Measurements from ENCODE around the gene FOXP1.

Gene FOXP1

DNA sequence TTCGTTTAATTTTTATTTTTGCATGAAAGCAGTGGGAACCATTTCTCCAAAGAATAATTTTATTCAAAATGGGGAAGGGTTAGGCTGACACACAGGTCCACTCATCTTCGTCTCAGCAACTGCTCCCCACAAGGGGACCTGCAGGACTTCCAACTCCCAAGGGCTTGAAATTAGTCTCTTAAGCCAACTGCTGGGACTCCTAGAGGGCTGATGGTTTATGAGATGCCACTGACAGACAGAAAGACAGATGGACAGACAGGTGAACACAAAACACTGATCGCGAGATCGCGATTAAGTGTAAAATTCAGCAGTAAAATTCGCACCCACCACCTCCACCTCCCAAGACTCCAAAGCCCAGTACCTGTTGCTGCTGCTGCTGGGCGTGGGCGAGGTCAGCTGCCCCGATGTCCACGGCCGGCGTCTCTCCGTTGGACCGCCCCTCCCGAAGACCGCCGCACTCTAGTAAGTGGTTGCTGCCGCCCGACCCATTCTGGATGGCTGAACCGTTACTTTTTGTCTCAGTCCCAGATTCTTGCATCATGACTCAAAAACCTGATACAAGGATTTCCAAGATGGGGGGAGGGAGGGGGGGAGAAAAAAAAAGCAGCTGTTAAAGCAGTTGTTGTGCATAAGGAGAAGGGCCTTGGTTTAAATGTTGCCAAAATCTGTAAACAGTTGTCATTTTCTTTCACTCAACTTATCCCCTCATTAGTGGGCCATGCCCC, 385.5 kb downstream of the FOXP1 start:
- DNase-seq = no peak

- no peak for DNase-seq
Measured at GRCh38 chr3:71195492-71195891, 388.0 kb downstream of the FOXP1 start.

DNA sequence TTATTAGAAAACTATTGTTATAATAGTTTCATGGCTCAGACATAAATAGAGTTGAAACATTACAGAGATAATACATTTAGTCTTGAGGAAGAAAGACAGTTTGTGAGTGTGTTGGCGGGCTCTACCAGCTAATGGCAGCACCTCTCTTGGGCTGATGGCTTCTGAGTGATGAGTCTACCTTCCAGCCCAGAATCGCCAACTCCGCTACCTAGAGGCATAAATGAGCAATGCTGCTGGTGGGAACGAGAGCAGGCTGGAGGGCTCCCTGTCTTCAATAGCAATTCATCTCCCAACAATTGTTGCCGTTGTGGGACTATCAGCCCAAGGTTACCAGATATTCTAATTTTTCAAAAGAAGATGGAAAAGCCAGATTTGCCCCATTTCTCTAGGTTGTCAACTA, 388.7 kb downstream of the FOXP1 start:
- DNase-seq = no peak

DNA sequence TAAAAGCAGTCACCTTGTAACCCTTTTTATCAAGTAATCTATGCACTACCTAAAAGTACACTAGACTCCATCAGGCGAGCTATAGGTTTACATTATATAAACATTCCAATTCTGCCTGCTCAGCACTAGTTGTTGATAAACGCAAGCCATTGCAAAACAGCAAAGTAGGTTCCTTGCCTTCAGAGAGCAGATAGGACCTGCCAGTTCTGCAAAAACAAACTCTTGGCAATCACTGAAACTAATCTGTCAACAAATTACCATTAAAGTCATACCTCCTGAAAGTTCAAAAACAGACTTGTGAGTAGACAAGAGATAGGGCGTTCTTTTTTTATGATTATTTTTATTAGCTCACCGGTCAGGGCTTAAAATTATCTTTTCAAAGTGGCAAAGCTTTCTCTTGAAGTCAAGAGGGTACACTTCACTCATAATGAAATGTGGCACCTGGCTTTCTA, 392.5 kb downstream of the FOXP1 start:
- no peak for DNase-seq

DNA sequence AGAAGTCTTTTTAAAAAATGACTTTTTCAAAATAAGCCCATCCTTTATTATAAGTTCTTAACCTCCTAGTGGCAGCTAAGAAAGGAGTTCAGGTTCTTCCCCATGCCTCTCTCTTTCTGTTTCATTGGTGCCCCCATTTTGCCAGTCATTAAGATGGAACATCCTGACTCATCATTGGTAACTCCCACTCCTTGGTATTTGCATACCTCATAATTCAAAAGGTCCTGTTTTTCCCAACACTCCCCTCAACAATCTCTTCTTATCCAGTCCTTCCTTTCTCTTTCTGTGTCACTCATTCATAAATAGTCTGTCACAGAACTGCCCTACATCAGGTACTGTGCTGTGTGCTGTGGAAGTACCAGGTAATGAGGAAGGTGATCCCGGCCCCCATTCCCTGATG, 394.0 kb downstream of the FOXP1 start:
- DNase-seq = no peak

- no peak for DNase-seq
Measured at GRCh38 chr3:71187715-71188114, 395.8 kb downstream of the FOXP1 start.

- no peak for DNase-seq
Measured at GRCh38 chr3:71186801-71187200, 396.7 kb downstream of the FOXP1 start.

- DNase-seq = no peak
Measured at GRCh38 chr3:71185733-71186455, 397.6 kb downstream of the FOXP1 start.

DNA sequence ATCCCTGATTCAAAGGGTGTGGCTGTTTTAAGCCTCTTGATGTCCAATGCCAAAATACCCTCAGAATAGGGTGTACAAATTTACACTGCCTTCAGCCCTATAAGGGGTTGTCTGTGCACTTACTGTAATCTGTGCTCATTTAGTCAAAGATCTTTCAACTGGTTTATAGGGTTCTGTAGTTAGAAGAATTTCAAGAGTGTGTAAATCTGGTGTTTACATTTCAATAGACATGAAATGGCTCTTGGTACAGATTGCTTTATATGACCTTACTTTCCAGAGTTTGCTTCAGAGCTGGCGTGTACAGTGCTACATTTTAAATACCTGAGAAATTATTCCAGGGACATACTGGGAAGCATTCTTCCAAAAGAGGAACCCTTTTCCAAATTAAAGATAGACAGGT, 399.3 kb downstream of the FOXP1 start:
- DNase-seq = no peak

DNA sequence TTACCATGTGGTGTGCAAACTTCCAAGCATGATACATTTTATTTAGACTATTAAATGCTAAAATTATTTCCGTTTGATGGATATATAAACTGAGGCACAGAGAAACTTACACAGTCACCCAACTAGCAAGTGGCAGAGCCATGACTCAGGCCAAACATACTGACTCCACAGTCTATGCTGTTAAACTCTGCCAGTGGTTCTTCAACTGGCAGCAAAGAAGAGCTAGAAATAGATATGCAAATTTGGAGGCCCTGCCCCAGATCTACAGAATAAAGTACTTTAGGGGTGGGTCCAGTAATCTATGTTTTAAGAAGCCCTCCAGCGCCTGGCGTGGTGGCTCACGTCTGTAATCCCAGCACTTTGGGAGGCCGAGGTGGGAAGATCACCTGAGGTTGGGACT, 400.0 kb downstream of the FOXP1 start:
- no peak for DNase-seq

GRCh38 chr3:71180524-71180923, 403.0 kb downstream of the FOXP1 start:
- DNase-seq = no peak

DNA sequence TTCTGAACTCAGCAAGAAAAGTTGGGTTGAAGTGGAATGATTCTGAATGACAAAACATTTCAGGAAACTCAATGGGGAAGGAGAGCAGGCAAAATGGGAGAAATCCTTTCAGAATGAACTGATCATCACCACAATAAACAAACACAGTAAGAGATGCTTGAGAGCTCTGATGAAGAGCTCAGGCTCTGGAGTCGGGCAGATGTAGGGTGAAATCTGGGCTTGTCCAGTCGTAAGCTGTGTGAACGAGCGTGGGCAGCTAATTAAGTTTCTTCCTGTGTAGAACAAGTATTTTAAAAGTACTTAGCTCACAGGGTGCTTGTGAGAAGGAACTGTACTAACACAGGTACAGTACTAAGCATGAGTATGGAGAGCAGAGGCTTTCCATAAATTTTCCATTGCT, 406.2 kb downstream of the FOXP1 start:
- no peak for DNase-seq

DNA sequence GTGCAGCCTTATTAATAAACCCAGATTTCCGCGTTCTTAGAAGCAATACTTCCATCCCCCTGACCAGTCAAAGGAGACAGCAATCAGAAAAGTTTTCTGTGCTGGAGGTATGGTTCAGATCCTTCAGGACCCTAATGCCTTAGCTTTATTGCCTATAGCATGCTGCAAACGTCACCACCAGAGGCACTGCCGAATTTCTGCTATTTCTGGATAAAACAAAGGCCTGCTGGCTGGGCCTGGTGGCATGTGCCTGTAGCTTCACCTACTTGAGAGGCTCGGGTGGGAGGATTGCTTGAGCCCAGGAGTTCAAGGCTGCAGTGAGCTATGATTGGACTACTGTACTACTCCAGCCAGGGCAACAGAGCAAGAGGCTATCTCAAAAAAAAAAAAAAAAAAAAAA, 407.2 kb downstream of the FOXP1 start:
- DNase-seq = no peak

DNA sequence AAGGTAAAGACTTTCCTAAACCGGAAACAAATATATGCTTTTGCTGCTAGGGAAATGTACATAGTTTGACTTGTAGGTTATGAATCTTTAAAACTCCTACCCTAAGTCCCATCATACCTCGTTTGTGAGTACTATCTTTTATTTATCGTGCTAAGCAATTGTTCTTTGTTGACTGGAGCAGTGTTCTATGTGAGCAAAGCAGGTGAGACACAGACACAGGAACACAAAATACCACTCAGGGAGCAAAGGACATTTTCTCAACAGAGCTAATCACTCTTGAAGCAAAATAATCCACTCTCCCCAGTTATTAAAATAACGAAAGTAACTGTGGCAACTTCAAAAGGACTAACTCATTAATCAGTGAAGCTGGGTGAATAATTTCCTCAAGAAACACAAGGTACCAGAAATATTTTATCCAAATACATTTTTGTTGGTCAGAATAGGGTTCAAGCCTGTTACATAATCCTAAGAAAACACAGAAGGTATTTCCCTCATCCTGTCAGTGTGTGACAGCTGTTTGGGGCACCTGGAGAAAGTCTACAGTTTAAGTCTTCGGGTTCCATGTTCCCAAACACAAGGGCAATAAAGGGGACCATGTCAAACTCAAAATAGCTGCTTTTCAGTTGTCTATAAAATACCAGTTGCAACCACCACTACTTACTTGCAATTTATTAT, 407.7 kb downstream of the FOXP1 start:
- no peak for DNase-seq

- DNase-seq = no peak
Measured at GRCh38 chr3:71172951-71173350, 410.6 kb downstream of the FOXP1 start.

DNA sequence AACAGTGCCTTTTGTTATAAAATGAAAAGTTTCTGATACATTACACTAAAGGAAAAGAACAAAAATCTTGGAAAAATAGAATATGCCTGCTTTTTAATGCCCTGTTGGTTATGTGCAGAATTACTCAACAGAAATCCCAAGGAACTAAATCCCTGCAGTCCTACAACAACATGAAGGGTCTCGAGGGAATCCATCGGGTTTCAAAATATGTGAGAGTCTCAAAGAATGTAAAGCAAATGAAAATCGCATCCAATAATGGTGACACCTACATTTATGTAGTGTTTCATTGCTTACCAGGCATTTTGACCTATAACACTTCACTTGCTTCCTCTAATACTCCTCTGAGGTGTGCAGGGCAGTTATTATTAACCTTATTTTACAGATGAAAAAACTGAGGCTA, 411.3 kb downstream of the FOXP1 start:
- DNase-seq = no peak

DNA sequence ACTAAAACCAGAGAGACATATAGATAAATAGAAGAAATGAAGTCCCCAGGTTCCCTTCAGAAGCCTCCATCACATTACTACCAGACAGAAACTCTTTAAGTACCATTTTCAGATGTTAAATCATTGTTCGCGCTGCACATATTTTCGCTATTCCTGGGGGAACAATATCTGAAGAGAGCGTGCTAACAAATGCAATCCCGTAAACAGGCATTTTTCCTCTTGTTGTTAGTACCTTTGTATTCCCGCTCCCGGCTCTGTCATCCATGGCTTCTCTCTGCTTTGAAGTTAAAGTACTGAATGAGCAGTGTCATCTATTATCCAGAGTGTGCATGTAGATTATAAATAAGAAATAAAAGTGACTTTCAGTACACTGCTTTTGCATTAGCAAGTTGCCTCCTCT, 412.3 kb downstream of the FOXP1 start:
- DNase-seq = no peak

- no peak for DNase-seq
Measured at GRCh38 chr3:71168880-71169411, 414.6 kb downstream of the FOXP1 start.

DNA sequence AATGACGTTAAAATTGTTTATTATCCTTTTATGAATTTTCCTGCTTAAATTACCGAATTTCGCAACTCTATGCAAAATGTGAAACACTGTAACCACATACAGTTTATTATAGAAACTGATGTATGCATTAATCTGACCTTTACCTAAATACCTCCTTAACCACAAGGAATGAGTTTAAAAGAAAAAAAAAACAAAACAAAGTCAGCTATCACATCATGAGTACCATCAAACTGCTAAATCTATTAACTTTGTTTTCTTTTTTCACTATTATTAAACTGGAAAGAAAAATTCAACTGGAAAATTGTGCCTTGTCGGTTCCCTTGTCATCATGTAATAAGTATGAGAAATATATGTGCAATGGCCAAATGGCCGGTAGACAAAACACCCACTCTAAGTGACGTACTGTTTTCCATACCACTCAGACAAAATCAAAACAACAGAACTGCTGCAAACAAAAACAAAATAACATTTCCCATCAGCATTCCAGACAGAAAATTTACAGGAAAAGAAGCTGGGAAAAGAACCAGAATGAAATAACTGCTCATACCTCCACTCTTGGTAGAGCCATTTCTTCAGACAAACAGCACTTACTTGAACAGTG, 415.3 kb downstream of the FOXP1 start:
- no peak for DNase-seq

DNA sequence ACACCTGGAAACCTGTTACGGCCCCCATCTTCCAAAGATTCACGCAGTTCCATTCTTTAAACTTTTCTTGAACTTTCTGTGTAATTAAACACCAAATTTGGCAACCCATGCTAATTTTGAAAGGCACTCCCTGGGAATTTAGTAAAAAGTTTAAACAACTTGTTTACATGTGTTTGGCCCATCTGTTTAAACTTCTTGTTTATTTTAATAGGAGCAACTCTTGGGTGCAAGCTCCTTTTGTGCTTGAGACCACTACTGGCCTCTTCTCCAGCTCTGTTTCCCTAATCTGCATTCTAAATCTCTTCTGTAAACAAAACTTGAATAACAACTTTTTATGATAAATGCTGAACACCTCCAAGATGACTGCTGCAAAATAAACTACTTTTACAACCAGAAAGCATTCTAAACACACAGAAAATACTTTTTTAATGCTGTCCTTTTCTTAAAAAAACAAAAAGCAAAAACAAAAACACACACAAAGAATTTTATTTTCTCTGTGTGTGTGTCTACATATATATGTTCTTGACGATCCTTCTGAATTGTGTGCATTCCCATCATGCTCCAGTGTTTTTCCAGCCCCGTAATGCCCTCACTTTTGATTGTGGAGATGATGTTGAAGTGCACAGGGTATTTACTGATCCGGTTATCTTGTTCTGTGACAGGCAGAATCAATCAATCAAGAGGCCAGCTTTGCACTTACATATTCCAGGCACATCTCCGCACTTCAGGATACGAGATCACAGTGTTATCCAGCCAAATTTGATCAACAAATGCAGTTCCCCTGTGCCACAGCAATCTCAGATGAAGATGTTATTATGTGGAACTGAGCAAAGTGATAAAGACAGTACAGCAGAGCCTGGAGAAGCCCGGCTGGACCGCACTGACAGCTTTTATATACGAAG, 416.9 kb downstream of the FOXP1 start:
- DNase-seq = no peak

- no peak for DNase-seq
Measured at GRCh38 chr3:71164881-71165280, 418.6 kb downstream of the FOXP1 start.

DNA sequence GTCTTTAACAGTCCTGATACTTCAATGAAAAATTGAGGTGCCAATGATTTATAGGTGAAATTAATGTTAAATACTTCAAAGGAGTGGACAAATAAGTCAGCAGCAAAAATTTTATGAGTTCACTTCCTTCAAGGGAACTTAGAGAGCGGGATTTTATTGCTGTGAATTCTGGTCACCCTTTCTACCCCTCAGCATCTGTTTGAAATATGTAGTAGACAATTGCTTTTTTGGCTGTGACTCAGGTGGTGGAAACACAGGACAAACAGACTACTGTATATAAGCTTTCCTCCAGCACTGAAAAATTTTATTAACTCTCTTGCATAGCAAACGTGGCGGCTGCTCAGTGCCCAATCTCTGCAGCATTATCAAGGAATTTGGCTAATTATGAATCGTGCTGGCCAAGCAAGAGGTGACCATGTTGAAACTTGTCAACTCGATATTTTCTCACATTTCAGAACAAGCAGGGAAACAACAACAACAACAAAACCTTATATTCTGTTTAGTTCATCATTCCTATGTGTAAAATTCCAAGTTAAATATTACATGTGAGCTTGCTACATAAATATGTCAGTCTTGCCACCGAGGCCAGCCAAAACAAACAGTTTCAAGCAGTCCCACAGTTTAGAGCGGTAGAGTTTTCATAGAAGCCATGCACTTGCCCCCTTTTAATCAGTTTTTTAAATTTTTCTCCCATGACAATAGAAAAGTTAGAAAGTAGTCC, 420.2 kb downstream of the FOXP1 start:
- no peak for DNase-seq

Measured in activated CD8-positive, alpha-beta memory T cell treated with anti-CD3 and anti-CD28 coated beads, Interleukin-2, amount 50 U/mL, for 4 hours (primary cell).